ENCODE results near the gene TMEM154.

- TF ChIP-seq EZH2 (IDR thresholded peaks at IDR 0.05; ENCODE audit: borderline replicate concordance, low read depth, low read length, poor library complexity, severe bottlenecking), result no peak
- TF ChIP-seq CTCF (conservative IDR thresholded peaks at IDR 0.05; ENCODE audit: low read depth, low read length), result no peak
These were observed 35.7 kb downstream of the TMEM154 start for GRCh38 chr4:152644130-152644529.

Data from A673 (cell line).